Activated CD4-positive, alpha-beta memory T cell treated with anti-CD3 and anti-CD28 coated beads, Interleukin-2, amount 10 ng/mL, durations not matched to agents 7 days and 5 days (primary cell): ENCODE measurements around the gene FAM229A. TPM values are rescaled to one million over a fixed set of nuclear protein-coding genes. Genes with fewer than 3 reads are reported as not detected.
"Not testable (repeated sequence)": the region's sequence is repeated elsewhere in the genome, so short reads cannot be mapped to it uniquely, and the experiment has no call there.

Source experiments
- CTCF ChIA-PET: fragments of 350-600 bp; sonication (Branson Sonifier 250); formaldehyde crosslinking; loops from one replicate; lab custom pipeline; 2021; ENCODE audit warnings: antibody characterized with exemption, inconsistent platforms; lab: Charles Lee
- POLR2A ChIA-PET: fragments of 350-600 bp; sonication (Branson Sonifier 250); formaldehyde crosslinking; loops from one replicate; lab custom pipeline; 2021; ENCODE audit warnings: antibody characterized with exemption; lab: Charles Lee
- DNase-seq: peaks from one replicate; pipeline ENCODE4 v3.0.0-alpha.2; 2020
- H3K27ac Mint-ChIP-seq: one replicate; pipeline ENCODE4 v1.8.0; 2021; ENCODE audit warnings: mild to moderate bottlenecking, mixed read lengths
- H3K27me3 Mint-ChIP-seq: one replicate; pipeline ENCODE4 v1.8.0; 2021; ENCODE audit warnings: mixed read lengths
- H3K36me3 Mint-ChIP-seq: one replicate; pipeline ENCODE4 v1.8.0; 2021; ENCODE audit warnings: low read depth, mixed read lengths
- H3K4me1 Mint-ChIP-seq: one replicate; pipeline ENCODE4 v1.8.0; 2021; ENCODE audit warnings: mixed read lengths
- H3K4me3 Mint-ChIP-seq: one replicate; pipeline ENCODE4 v1.8.0; 2021; ENCODE audit warnings: mild to moderate bottlenecking, mixed read lengths
- H3K9me3 Mint-ChIP-seq: one replicate; pipeline ENCODE4 v1.8.0; 2021; ENCODE audit warnings: mixed read lengths
- total RNA-seq, 2 experiments: library from RNA; stranded (reverse); gene quantifications; one replicate each; pipeline ENCODE4 v1.2.3, GENCODE V29; 2021

Gene FAM229A
- 10 to 100 TPM; 10.6 to 11.8 TPM for total RNA-seq

GRCh38 chr1:32362474-32363313 lies at the start of gene FAM229A, which contains the start of gene TSSK3:
FAM229A (minus strand) TSS chr1:32362485; CDS start chr1:32362091, 394 bp downstream.
TSSK3 (plus strand) TSS chr1:32362539; CDS start chr1:32362702, 163 bp downstream.
- no peaks in the 10 kb centered on the region for H3K9me3 Mint-ChIP-seq
- peaks cover 14% of the 10 kb centered on the region for H3K4me1 Mint-ChIP-seq
- POLR2A ChIA-PET = interaction anchor here (1.0 to 1.1 kb wide), 2 partner anchors 8 to 27 kb away, joined by 3 to 4 read pairs; partner anchors contain the start of gene MARCKSL1
- H3K4me3 Mint-ChIP-seq = no peak within 1 kb of the TSS
- no peak for DNase-seq
- H3K27me3 Mint-ChIP-seq = peaks cover 7% of the 10 kb centered on the region
- CTCF ChIA-PET = no interaction called here
- H3K27ac Mint-ChIP-seq = no peak within 1 kb of the TSS
- H3K36me3 Mint-ChIP-seq = peaks cover 21% of the 10 kb centered on the region

DNA sequence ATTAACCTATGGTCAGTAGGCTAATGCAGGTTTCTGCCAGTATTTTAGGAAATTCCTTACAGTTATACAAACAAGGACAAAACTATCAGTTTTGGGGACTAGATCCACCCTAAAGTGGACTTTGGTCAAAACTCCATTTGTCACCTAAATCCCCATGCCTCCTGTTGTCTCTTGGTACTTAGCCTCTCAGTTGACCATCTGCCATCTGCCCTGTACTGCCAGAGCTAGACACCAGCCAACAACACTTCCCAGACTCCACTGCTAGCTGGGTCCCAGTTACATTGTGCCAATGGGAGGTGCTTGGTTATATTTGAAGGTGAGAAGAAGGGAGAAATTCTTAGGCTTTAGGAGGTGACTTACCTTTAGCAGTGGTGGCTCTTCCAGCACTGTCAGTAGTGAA lies 49.0 kb upstream of the FAM229A start:
- H3K4me1 Mint-ChIP-seq = peaks cover 5% of the 10 kb centered on the region
- DNase-seq = no peak
- ChIA-PET POLR2A (interaction anchor here (1.0 kb wide), 1 partner anchor 17 kb away, joined by 3 read pairs; the partner anchor contains the start of gene BSDC1), CTCF (interaction anchor here (0.5 to 4.7 kb wide), 5 partner anchors 10 to 199 kb away, joined by 4 to 42 read pairs (median 6); partner anchors contain the start of gene BSDC1)
- peaks cover 15% of the 10 kb centered on the region for H3K27me3 Mint-ChIP-seq
- no peak overlapping the region for H3K4me3 Mint-ChIP-seq
- no peaks in the 10 kb centered on the region for H3K36me3 Mint-ChIP-seq
- no peaks in the 10 kb centered on the region for H3K9me3 Mint-ChIP-seq
- no peak overlapping the region for H3K27ac Mint-ChIP-seq

- peaks cover 1% of the 10 kb centered on the region for H3K4me1 Mint-ChIP-seq
- POLR2A ChIA-PET = no interaction called here
- no peak overlapping the region for H3K4me3 Mint-ChIP-seq
- H3K27me3 Mint-ChIP-seq = peaks cover 6% of the 10 kb centered on the region
- no peaks in the 10 kb centered on the region for H3K9me3 Mint-ChIP-seq
- CTCF ChIA-PET = no interaction called here
- H3K27ac Mint-ChIP-seq = no peak overlapping the region
- no peak for DNase-seq
- no peaks in the 10 kb centered on the region for H3K36me3 Mint-ChIP-seq
Observed at GRCh38 chr1:32406629-32407111, 44.4 kb upstream of the FAM229A start.

GRCh38 chr1:32405672-32406467 lies 43.6 kb upstream of the FAM229A start:
- DNase-seq = no peak
- H3K9me3 Mint-ChIP-seq = no peaks in the 10 kb centered on the region
- H3K4me1 Mint-ChIP-seq = peaks cover 1% of the 10 kb centered on the region
- H3K4me3 Mint-ChIP-seq = no peak overlapping the region
- ChIA-PET POLR2A (no interaction called here), CTCF (interaction anchor here (0.7 kb wide), 2 partner anchors 507 to 1465 kb away, joined by 5 read pairs; no protein-coding TSS in a partner anchor)
- no peak overlapping the region for H3K27ac Mint-ChIP-seq
- no peaks in the 10 kb centered on the region for H3K36me3 Mint-ChIP-seq
- H3K27me3 Mint-ChIP-seq = peaks cover 2% of the 10 kb centered on the region

- Mint-ChIP-seq H3K9me3 (no peaks in the 10 kb centered on the region), H3K4me3 (no peak overlapping the region), H3K27me3 (peaks cover 2% of the 10 kb centered on the region), H3K27ac (no peak overlapping the region), H3K36me3 (no peaks in the 10 kb centered on the region), H3K4me1 (peaks cover 1% of the 10 kb centered on the region)
- CTCF ChIA-PET = interaction anchor here (0.7 to 2.3 kb wide), 2 partner anchors 10 to 328 kb away, joined by 3 to 7 read pairs; partner anchors contain the start of gene BSDC1
- DNase-seq = no peak
- POLR2A ChIA-PET = no interaction called here
Observed at GRCh38 chr1:32404946-32405345, 42.7 kb upstream of the FAM229A start.

DNA sequence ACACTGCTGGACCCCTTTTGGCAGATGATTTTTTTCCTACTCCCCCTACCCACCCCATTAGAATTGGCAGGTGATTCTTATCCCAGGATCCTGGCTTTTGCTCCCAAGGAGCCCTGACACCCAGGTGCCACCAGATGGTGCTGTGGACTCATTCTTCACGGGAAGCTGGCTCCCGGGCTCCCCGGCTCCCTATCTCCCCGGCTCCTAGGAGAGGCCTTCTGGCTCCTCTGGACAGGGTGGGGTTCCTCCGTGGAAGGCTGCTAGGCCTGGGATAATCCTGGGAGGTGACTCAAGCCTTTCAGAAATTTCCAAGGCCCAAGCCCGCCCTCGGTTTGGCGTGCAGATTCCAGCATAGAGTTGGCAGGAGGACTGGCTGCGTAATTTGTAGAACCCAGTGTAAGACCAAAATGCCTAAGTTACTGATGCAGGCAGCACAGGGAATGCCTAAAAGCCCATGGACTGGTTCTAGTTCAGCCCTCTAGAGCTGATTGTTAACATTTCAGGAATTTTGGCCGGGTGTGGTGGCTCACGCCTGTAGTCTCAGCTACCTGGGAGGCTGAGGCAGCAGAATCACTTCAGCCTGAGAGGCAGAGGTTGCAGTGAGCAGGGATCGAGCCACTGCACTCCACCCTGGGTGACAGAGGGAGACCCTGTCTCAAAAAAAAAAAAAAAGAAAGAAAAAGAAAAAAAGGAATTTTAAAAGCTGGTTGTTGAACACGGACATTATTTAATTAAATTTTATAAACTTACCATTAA lies 38.8 kb upstream of the FAM229A start:
- no peaks in the 10 kb centered on the region for H3K4me1 Mint-ChIP-seq
- H3K27ac Mint-ChIP-seq = no peak overlapping the region
- POLR2A ChIA-PET = interaction anchor here (0.7 to 0.9 kb wide), 2 partner anchors 207 to 250 kb away, joined by 3 read pairs; partner anchors contain the start of genes RBBP4 and ZBTB8OS
- no peaks in the 10 kb centered on the region for H3K36me3 Mint-ChIP-seq
- peak; percentile 59 for DNase-seq
- H3K4me3 Mint-ChIP-seq = no peak overlapping the region
- no peaks in the 10 kb centered on the region for H3K9me3 Mint-ChIP-seq
- peaks cover 13% of the 10 kb centered on the region for H3K27me3 Mint-ChIP-seq
- CTCF ChIA-PET = interaction anchor here (0.6 to 5.1 kb wide), 29 partner anchors 9 to 416 kb away, joined by 3 to 42 read pairs (median 3); partner anchors contain the start of gene TXLNA

DNA sequence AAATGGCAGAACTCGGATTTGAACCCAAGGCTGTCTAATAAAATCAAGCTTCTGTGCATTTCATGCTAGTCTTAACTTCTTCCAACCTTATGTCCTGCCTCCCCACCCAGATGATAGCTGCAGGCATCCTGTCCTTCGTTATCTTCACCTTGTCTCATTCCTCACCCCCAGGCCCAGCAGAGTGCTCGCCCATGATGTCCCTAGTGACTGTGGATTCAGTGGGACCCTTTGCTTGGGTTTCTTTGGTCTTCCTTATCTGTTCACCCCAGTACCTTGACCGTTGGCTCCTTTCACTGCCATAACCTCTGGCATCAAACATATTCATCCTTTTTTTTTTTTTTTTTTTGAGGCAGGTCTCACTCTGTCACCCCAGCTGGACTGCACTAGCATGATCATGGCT lies 37.6 kb upstream of the FAM229A start:
- no peaks in the 10 kb centered on the region for H3K9me3 Mint-ChIP-seq
- H3K36me3 Mint-ChIP-seq = no peaks in the 10 kb centered on the region
- H3K27ac Mint-ChIP-seq = no peak overlapping the region
- DNase-seq = no peak
- ChIA-PET CTCF (interaction anchor here (0.8 to 5.1 kb wide), 9 partner anchors 13 to 313 kb away, joined by 3 to 42 read pairs (median 5); no protein-coding TSS in a partner anchor), POLR2A (no interaction called here)
- no peak overlapping the region for H3K4me3 Mint-ChIP-seq
- peaks cover 7% of the 10 kb centered on the region for H3K4me1 Mint-ChIP-seq
- peaks cover 13% of the 10 kb centered on the region for H3K27me3 Mint-ChIP-seq

- peaks cover 13% of the 10 kb centered on the region for H3K27me3 Mint-ChIP-seq
- peaks cover 18% of the 10 kb centered on the region for H3K4me1 Mint-ChIP-seq
- no peak overlapping the region for H3K4me3 Mint-ChIP-seq
- CTCF ChIA-PET = interaction anchor here (5.1 kb wide), 1 partner anchor 14 kb away, joined by 42 read pairs; no protein-coding TSS in a partner anchor
- H3K36me3 Mint-ChIP-seq = peaks cover 3% of the 10 kb centered on the region
- no peak for DNase-seq
- no peaks in the 10 kb centered on the region for H3K9me3 Mint-ChIP-seq
- H3K27ac Mint-ChIP-seq = no peak overlapping the region
- POLR2A ChIA-PET = no interaction called here
Observed at GRCh38 chr1:32398401-32398800, 36.1 kb upstream of the FAM229A start.

DNA sequence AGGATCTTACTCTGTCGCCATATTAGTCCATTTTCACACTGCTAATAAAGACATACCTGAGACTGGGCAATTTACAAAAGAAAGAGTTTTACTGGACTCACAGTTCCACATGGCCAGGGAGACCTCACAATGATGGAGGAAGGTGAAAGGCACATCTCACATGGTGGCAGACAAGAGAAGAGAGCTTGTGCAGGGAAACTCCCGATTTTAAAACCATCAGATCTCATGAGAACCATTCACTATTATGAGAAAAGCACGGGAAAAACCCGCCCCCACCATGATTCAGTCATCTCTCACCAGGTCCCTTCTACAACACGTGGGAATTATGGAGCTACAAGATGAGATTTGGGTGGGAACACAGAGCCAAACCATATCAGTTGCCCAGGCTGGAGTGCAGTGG lies 34.2 kb upstream of the FAM229A start:
- DNase-seq, H3K36me3 Mint-ChIP-seq, H3K27ac Mint-ChIP-seq, CTCF ChIA-PET, H3K9me3 Mint-ChIP-seq, POLR2A ChIA-PET, H3K4me3 Mint-ChIP-seq: not testable (repeated sequence)
- Mint-ChIP-seq H3K4me1 (peaks cover 30% of the 10 kb centered on the region), H3K27me3 (peaks cover 13% of the 10 kb centered on the region)

- POLR2A ChIA-PET = interaction anchor here (0.5 to 2.0 kb wide), 18 partner anchors 14 to 382 kb away, joined by 3 to 11 read pairs (median 4); partner anchors contain the start of genes CCDC28B, IQCC, KHDRBS1 and LCK
- peaks cover 13% of the 10 kb centered on the region for H3K27me3 Mint-ChIP-seq
- CTCF ChIA-PET = interaction anchor here (0.7 to 2.4 kb wide), 11 partner anchors 9 to 378 kb away, joined by 3 to 24 read pairs (median 5); partner anchors contain the start of genes KPNA6 and MARCKSL1
Observed at GRCh38 chr1:32394890-32395432, 32.7 kb upstream of the FAM229A start.

GRCh38 chr1:32394141-32394889 lies 32.0 kb upstream of the FAM229A start, which contains the start of gene BSDC1:
BSDC1 (minus strand) TSS chr1:32394441; CDS start chr1:32394414, 27 bp downstream.
- peak; percentile 99 for DNase-seq
- peak within 1 kb of the TSS; percentile 100 for H3K4me3 Mint-ChIP-seq
- POLR2A ChIA-PET = interaction anchor here (0.5 to 2.0 kb wide), 21 partner anchors 13 to 381 kb away, joined by 3 to 11 read pairs (median 4); partner anchors contain the start of genes CCDC28B, IQCC, KHDRBS1 and LCK
- peaks cover 13% of the 10 kb centered on the region for H3K27me3 Mint-ChIP-seq
- H3K9me3 Mint-ChIP-seq = no peaks in the 10 kb centered on the region
- peak within 1 kb of the TSS; percentile 98 for H3K27ac Mint-ChIP-seq
- peaks cover 3% of the 10 kb centered on the region for H3K36me3 Mint-ChIP-seq
- peaks cover 30% of the 10 kb centered on the region for H3K4me1 Mint-ChIP-seq
- CTCF ChIA-PET = interaction anchor here (0.7 to 2.4 kb wide), 12 partner anchors 10 to 379 kb away, joined by 3 to 24 read pairs (median 4); partner anchors contain the start of genes KPNA6 and MARCKSL1

More at GRCh38 chr1:32394890-32395432, 32.7 kb upstream of the FAM229A start:
- Mint-ChIP-seq H3K4me3 (peak overlapping the region; percentile 100), H3K9me3 (no peaks in the 10 kb centered on the region), H3K27ac (peak overlapping the region; percentile 98), H3K4me1 (peaks cover 30% of the 10 kb centered on the region), H3K36me3 (peaks cover 3% of the 10 kb centered on the region)
- DNase-seq = no peak
